GM18498 (cell line): Measurements from ENCODE around the gene HABP2.

Experiments used
- ATAC-seq: cut with Tn5 transposase; IDR thresholded peaks from one replicate; pipeline ENCODE4 v1.9.1; 2021; ENCODE audit warnings: mild to moderate bottlenecking, moderate library complexity; ENCODE audit not compliant: unreplicated experiment

HABP2 gene

DNA sequence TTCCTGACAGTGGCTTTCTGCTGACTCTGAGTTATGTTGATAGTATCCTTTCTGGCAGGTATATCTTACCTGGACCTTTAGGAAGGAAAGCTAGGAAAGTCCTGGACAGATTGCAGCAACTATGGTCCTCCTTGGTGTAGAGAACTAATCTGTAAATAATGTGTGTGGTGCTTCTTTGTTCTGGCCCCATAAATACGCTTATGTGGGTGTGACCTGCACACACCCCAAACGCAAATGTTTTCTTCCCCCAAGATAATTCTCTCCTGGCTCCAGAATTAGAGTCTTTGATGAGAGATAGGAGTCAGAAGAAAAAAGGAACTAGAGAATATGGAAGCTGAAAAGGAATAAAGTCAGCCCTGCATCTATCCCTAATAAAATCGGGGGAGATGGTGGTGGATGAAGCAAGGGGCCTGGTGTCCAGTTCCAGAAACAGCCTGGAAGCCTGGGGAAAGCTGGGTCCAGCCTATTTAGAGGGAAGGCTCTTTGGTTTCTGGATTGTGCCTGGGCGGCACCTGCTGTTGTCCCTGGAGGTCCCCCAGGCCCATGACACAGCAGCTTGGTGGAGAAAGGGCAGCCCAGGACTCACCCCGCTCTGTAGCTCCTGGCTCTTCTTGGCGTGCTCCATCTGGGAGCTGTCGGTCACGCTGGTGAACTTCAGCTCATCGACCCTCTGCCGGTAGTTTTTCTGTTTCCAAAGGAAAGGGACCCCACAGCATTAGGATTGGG lies 72.8 kb downstream of the HABP2 start:
- no peak for ATAC-seq

DNA sequence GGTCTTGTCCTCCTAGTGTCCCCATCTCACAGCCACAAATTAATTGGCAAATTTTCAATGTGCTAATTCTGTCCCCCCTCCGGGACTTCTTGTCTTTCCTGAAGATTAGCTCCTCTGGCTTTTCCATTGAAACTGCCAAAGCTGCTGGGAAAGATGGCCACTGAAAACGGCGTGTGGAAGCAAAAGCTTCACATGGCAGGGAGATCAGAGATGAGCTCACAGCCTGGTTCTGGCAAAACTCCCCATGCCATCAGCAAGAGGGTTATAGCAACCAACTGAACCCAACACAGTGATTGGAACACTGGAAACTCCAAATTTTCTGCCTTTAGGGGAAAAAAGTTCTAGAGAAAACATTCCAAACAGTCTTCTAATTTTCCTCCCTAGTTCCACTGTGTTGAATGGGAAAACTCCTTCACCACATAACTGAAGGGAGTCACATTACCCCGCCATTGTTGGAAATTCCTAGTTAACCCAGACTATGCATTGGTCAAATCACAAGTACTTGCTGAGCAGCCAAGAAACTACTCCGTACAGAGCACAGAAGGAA lies 74.0 kb downstream of the HABP2 start:
- ATAC-seq: no peak

DNA sequence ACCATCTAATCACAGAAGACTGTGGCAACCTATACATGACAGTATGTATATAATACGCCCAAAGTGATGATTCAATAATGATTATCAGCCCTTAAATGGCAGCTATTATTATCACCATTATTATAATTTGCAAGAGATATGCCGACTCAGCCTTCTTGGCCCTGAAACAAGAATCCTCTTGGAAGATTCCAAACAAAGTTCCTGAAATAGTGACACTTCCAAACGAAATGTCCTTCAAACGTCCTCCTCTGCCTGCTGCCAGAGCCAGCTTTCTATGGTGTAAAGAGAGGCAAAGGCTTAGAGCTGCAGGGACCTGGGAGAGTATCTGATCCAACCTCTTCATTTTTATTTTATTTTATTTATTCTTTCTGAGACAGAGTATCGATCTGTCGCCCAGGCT lies 75.0 kb downstream of the HABP2 start:
- ATAC-seq: no peak

DNA sequence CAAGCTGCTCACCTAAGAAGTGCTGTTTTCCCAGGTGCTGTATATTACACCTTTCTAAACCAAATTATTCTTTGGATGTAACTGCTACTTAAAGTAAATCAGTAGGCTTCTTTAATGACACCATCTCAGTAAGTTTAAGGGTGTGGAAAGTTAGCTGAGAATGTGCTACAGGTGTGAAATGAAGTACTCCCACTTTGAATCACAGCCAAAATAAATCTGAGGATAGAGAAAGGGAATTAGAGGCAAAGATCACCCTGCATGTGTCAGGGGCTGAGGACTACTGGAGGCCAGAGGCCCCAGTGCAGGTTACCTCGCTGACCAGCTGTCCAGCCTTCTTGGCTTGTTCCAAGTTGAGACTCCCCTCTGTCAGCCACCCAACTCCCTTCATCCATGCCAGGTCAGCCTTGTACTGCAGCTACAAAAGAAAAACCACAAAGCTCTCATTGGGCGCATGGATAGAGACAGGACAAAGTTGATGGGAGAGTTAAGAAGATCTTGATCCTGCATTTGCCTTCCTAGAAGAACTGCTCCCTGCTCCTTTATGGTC lies 75.8 kb downstream of the HABP2 start:
- no peak for ATAC-seq

DNA sequence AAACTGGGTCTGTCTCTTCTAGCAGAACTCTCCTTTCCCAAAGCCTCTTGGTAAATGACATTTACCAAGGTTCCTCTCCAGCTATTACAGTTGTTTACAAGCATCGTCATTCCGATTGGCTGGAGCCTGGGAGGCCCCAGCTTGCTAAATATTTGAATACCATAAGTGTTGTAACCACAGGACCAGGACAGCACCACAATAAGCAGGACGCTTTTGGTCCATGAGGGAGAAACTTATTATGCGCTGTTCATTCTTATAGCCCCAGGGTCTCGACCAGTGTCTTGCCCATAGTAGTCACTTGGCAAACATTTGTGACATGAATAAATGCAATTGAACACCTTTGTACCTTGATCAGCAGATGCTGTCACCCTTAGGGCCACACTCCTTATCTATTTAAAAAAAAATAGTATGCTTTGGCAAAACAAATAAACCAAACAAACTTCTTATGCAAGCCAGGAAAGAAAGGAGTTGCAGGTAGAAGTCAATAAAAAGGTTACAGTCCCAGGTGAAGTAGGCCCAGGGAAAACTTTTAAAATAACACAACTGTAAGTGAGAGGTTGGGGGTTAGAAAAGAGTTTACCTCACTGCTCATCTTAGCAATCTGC lies 78.2 kb downstream of the HABP2 start:
- ATAC-seq: no peak

DNA sequence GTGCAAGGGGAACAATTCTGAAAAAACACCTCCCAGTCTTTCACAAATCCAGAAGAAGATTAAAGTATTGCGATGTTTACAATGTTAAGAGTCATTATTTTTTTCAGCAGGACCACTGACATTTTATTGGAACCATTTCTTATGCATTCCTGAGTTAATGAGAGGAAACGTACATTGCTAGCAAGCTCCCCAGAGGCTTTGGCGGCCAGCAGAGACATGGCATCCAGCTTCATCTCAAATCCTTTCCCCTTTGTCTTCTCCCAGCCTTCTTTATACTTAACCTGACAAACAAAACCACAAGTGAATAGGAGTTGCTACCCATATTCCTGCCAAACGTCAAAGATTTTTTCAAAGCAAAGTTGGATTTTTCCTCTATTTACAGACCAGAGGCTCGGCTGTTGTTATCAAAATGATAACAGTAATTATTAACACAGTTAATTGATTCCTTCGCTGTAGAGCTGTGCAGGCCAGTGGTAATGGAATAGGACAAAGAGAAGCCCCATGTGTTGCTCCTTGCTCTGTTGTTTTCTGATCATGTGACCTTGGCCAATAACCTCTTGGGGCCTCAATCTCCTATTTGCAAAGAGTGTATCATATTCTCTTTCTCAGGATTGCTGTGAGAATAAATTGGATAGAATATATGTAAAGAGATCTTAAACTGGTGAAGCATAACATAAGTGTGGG lies 79.0 kb downstream of the HABP2 start:
- ATAC-seq: no peak
